ENCODE measurements around the gene KIAA1755.

The KIAA1755 gene

GRCh38 chr20:38202153-38202981 is 58.2 kb downstream of the KIAA1755 start:
- DNase-seq, result no peak

GRCh38 chr20:38201356-38201755 is 59.2 kb downstream of the KIAA1755 start:
- DNase-seq, result no peak

- DNase-seq, result no peak
These were observed 59.9 kb downstream of the KIAA1755 start for GRCh38 chr20:38200646-38201045.

- DNase-seq, result no peak
These were observed 60.8 kb downstream of the KIAA1755 start for GRCh38 chr20:38199501-38200390.

- no peak for DNase-seq
These were observed 62.2 kb downstream of the KIAA1755 start for GRCh38 chr20:38198238-38198861.

GRCh38 chr20:38197619-38198018 is 62.9 kb downstream of the KIAA1755 start:
- no peak for DNase-seq

GRCh38 chr20:38197217-38197616 is 63.3 kb downstream of the KIAA1755 start:
- DNase-seq, result no peak

- DNase-seq, result no peak
These were observed 63.9 kb downstream of the KIAA1755 start for GRCh38 chr20:38196592-38196991.

GRCh38 chr20:38196076-38196475 is 64.5 kb downstream of the KIAA1755 start:
- no peak for DNase-seq

- DNase-seq, result no peak
These were observed 65.0 kb downstream of the KIAA1755 start for GRCh38 chr20:38195521-38195920.

- no peak for DNase-seq
These were observed 65.5 kb downstream of the KIAA1755 start for GRCh38 chr20:38194971-38195504.

- DNase-seq, result no peak
These were observed 66.9 kb downstream of the KIAA1755 start for GRCh38 chr20:38193586-38194105.

- no peak for DNase-seq
These were observed 68.1 kb downstream of the KIAA1755 start for GRCh38 chr20:38192323-38192885.

- DNase-seq, result no peak
These were observed 68.9 kb downstream of the KIAA1755 start for GRCh38 chr20:38191654-38192053.

GRCh38 chr20:38190936-38191371 is 69.6 kb downstream of the KIAA1755 start:
- DNase-seq, result no peak

GRCh38 chr20:38190166-38190565 is 70.4 kb downstream of the KIAA1755 start:
- no peak for DNase-seq

- no peak for DNase-seq
These were observed 73.0 kb downstream of the KIAA1755 start for GRCh38 chr20:38187517-38187916.

GRCh38 chr20:38186788-38187221 is 73.7 kb downstream of the KIAA1755 start:
- DNase-seq, result no peak

- DNase-seq, result no peak
These were observed 76.4 kb downstream of the KIAA1755 start for GRCh38 chr20:38184101-38184500.

GRCh38 chr20:38181971-38182370 is 78.6 kb downstream of the KIAA1755 start:
- no peak for DNase-seq

- DNase-seq, result no peak
These were observed 79.2 kb downstream of the KIAA1755 start for GRCh38 chr20:38181207-38181801.

GRCh38 chr20:38180781-38181180 is 79.8 kb downstream of the KIAA1755 start:
- no peak for DNase-seq

Measured in left hindlimb (tissue), 1 donor.